ENCODE results near the gene SLC6A5.

SLC6A5 gene

GRCh38 chr11:20595101-20595500 lies 4.3 kb upstream of the SLC6A5 start:
- no peaks in the 10 kb centered on the region for H3K79me2 ChIP-seq (ENCODE audit: control insufficient read depth, low read length)
- H3K27ac ChIP-seq (ENCODE audit: low read depth, low read length) = no peak overlapping the region
- no peaks in the 10 kb centered on the region for H3K27me3 ChIP-seq (ENCODE audit: control insufficient read depth, low read length)
- no peaks in the 10 kb centered on the region for H3K4me1 ChIP-seq (ENCODE audit: control insufficient read depth, low read length)
- no peaks in the 10 kb centered on the region for H4K20me1 ChIP-seq (ENCODE audit: control insufficient read depth, insufficient read depth, low read depth, low read length)
- H3K9me3 ChIP-seq (ENCODE audit: control insufficient read depth, insufficient read depth, low read length) = peaks cover 6% of the 10 kb centered on the region; the same call in 1 of the 2 replicates
- H3K4me2 ChIP-seq (ENCODE audit: low read length) = no peak overlapping the region
- no peaks in the 10 kb centered on the region for H3F3A ChIP-seq (ENCODE audit: control insufficient read depth, insufficient read depth)
- H3K4me3 ChIP-seq (ENCODE audit: low read length) = no peak overlapping the region
- H3K9me2 ChIP-seq (replicated peaks; ENCODE audit: control insufficient read depth, low read length) = no peaks in the 10 kb centered on the region
- no peak for TF ChIP-seq EZH2phosphoT487 (IDR thresholded peaks at IDR 0.05; ENCODE audit: borderline replicate concordance, low read length)
- TF ChIP-seq, protein P1, sequence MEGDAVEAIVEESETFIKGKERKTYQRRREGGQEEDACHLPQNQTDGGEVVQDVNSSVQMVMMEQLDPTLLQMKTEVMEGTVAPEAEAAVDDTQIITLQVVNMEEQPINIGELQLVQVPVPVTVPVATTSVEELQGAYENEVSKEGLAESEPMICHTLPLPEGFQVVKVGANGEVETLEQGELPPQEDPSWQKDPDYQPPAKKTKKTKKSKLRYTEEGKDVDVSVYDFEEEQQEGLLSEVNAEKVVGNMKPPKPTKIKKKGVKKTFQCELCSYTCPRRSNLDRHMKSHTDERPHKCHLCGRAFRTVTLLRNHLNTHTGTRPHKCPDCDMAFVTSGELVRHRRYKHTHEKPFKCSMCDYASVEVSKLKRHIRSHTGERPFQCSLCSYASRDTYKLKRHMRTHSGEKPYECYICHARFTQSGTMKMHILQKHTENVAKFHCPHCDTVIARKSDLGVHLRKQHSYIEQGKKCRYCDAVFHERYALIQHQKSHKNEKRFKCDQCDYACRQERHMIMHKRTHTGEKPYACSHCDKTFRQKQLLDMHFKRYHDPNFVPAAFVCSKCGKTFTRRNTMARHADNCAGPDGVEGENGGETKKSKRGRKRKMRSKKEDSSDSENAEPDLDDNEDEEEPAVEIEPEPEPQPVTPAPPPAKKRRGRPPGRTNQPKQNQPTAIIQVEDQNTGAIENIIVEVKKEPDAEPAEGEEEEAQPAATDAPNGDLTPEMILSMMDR (IDR thresholded peaks at IDR 0.05; ENCODE audit: low read depth, low read length, poor library complexity, severe bottlenecking) = no peak
- H3K36me3 ChIP-seq (ENCODE audit: control insufficient read depth, low read length) = no peaks in the 10 kb centered on the region

DNA sequence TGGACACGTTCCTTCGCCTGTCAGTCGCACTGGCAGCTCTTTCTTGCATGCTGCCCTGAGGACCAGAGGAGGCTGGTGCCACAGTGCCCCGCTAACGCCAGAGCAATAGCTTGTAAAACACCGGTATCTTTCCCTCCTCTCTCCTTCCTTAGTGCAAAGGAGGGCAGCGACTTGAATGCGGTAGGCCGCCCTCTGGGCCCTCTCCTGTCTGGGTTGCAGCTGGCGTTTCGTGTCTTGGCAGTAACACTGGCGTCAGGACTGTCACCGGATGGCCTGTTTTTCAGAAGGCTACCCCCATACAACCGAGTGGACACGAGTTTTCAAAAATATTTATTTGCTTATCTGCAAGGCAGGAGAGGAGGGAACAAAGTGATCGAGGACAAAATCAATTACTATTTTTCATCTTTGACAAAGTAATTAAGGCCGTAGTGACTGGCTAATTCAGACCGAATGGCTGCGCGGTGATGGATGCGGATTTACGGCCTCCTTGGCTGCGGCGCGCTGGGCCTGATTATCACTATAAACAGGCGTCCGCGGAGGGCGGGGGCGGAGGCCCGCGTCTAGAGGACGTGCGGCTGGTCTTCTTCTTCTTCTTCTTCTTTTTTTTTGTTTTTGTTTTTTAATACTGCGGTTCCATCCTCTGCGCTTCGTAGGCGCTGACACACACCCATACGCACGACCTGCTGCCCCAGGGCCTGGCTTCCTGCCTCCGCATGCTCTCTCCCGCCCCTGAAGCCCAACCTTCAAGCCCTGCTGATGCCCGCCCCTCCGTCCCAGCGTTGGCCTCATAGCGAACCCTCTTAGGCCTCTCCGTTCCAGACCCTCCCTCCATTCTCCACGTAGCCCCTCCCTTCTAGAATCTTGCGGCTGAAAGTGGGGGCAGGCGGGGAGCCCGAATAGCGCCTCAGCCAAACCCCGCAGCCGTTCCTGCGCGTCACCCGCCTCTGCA lies 2.9 kb upstream of the SLC6A5 start:
- Histone ChIP-seq H3K27me3 (ENCODE audit: control insufficient read depth, low read length) (no peaks in the 10 kb centered on the region), H3F3A (ENCODE audit: control insufficient read depth, insufficient read depth) (no peaks in the 10 kb centered on the region), H3K4me3 (ENCODE audit: low read length) (no peak overlapping the region), H3K79me2 (ENCODE audit: control insufficient read depth, low read length) (no peaks in the 10 kb centered on the region), H3K4me2 (ENCODE audit: low read length) (no peak overlapping the region), H3K27ac (ENCODE audit: low read depth, low read length) (no peak overlapping the region), H3K4me1 (ENCODE audit: control insufficient read depth, low read length) (no peaks in the 10 kb centered on the region), H4K20me1 (ENCODE audit: control insufficient read depth, insufficient read depth, low read depth, low read length) (no peaks in the 10 kb centered on the region), H3K9me2 (replicated peaks; ENCODE audit: control insufficient read depth, low read length) (no peaks in the 10 kb centered on the region), H3K9me3 (ENCODE audit: control insufficient read depth, insufficient read depth, low read length) (peaks cover 6% of the 10 kb centered on the region; the same call in 1 of the 2 replicates), H3K36me3 (ENCODE audit: control insufficient read depth, low read length) (no peaks in the 10 kb centered on the region)
- TF ChIP-seq EZH2phosphoT487 (IDR thresholded peaks at IDR 0.05; ENCODE audit: borderline replicate concordance, low read length) = no peak
- TF ChIP-seq, protein P1 (IDR thresholded peaks at IDR 0.05; ENCODE audit: low read depth, low read length, poor library complexity, severe bottlenecking) = no peak

DNA sequence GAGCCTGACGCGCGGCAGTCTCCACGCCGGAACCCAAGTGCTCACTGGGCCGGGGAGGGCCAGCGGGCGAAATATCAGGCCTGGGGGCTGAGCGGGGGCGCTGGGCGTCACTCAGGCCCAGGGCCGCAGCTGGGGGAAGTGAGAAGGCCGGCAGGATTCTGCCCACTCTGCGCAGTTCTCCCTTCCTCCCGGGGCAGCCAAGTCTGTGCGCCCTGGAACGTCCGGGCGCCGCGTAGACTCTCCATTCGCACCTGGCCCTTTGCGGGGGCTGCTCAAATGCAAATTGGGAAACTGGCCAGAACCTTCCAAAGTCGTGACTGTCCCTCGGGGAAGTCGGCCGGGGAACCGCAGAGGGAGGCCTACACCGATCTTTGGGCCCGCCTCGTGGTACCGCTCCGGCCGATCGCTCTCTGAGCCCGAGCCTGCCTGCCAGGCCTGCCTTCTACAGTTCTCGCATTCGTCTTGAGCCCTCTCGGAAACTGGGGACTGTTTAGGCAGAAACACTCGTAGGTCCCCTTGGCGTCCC lies 2.2 kb upstream of the SLC6A5 start:
- no peak overlapping the region for H3K27ac ChIP-seq (ENCODE audit: low read depth, low read length)
- no peaks in the 10 kb centered on the region for H4K20me1 ChIP-seq (ENCODE audit: control insufficient read depth, insufficient read depth, low read depth, low read length)
- no peaks in the 10 kb centered on the region for H3K36me3 ChIP-seq (ENCODE audit: control insufficient read depth, low read length)
- H3K4me1 ChIP-seq (ENCODE audit: control insufficient read depth, low read length) = no peaks in the 10 kb centered on the region
- H3K27me3 ChIP-seq (ENCODE audit: control insufficient read depth, low read length) = no peaks in the 10 kb centered on the region
- no peaks in the 10 kb centered on the region for H3K9me2 ChIP-seq (replicated peaks; ENCODE audit: control insufficient read depth, low read length)
- H3K4me2 ChIP-seq (ENCODE audit: low read length) = no peak overlapping the region
- peaks cover 6% of the 10 kb centered on the region; the same call in 1 of the 2 replicates for H3K9me3 ChIP-seq (ENCODE audit: control insufficient read depth, insufficient read depth, low read length)
- H3K4me3 ChIP-seq (ENCODE audit: low read length) = no peak overlapping the region
- TF ChIP-seq, protein P1 (IDR thresholded peaks at IDR 0.05; ENCODE audit: low read depth, low read length, poor library complexity, severe bottlenecking) = no peak
- no peak for TF ChIP-seq EZH2phosphoT487 (IDR thresholded peaks at IDR 0.05; ENCODE audit: borderline replicate concordance, low read length)
- no peaks in the 10 kb centered on the region for H3F3A ChIP-seq (ENCODE audit: control insufficient read depth, insufficient read depth)
- no peaks in the 10 kb centered on the region for H3K79me2 ChIP-seq (ENCODE audit: control insufficient read depth, low read length)
